ENCODE data around the gene PKDCC. TPM values are rescaled to one million over a fixed set of nuclear protein-coding genes. Genes with fewer than 3 reads are reported as not detected.

The PKDCC gene
- total and polyA plus RNA-seq, 2 of the 8 experiments (the other 6 are each of a cell fraction or from before 2014, with no cell fraction given), result 49.9 to 80.1 TPM

DNA sequence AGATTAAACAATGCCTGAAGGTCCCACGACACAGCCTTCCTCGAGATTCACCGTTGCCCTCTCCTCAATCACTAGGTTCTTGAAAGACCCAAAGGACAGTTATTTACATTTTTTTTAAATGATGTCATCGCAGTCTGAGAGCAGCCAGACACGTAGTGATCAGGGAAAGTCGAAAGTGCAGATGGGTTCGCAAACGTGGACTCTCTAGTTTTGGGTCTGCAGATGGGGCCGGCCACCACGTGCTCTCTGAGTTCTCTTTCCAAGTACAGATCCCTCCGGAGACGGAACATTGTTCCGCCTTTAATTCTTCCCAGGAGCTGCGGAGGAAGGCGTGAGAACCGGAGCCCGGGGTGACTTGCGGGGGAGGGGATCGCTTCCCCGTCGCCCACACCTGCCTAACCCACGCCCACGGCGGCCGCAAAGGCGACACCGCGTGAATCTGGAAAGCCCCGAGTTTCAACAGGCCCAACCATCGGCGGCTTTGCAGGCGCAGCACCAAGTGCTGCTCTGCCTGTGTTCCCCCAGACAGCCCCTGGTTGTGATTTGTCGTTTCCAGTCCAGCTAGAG, 54.3 kb downstream of the PKDCC start (continued):
- TF ChIP-seq POLR2AphosphoS5 (IDR thresholded peaks at IDR 0.05; ENCODE audit: low read depth, low read length) (0 out of 2 replicates have a peak, but pooled peaks have one; percentile 12), SP2 (IDR thresholded peaks at IDR 0.05; ENCODE audit: low read length) (no peak), SUZ12 (IDR thresholded peaks at IDR 0.05; ENCODE audit: low read length) (0 out of 2 replicates have a peak, but pooled peaks have one; percentile 0), TBP (IDR thresholded peaks at IDR 0.05; ENCODE audit: low read depth, low read length) (no peak), GTF2F1 (IDR thresholded peaks at IDR 0.05; ENCODE audit: borderline replicate concordance, low read depth, low read length) (no peak), CTBP2 (IDR thresholded peaks at IDR 0.05; ENCODE audit: borderline replicate concordance, insufficient read depth, insufficient read length, low read length) (no peak), JUND (IDR thresholded peaks at IDR 0.05; ENCODE audit: low read length) (peak; percentile 28; the same call in 1 of the 2 replicates), SIX5 (IDR thresholded peaks at IDR 0.05; ENCODE audit: low read depth, low read length) (no peak), SP4 (IDR thresholded peaks at IDR 0.05; ENCODE audit: low read length) (no peak; the same call in 1 of the 2 replicates), HDAC6 (IDR thresholded peaks at IDR 0.05; ENCODE audit: low read depth, low read length) (no peak), BACH1 (IDR thresholded peaks at IDR 0.05; ENCODE audit: low read length) (no peak), MAFK (IDR thresholded peaks at IDR 0.05; ENCODE audit: low read depth, low read length) (no peak), PHF8 (conservative IDR thresholded peaks at IDR 0.05; ENCODE audit: low read depth, low read length) (peak; percentile 36), KDM5A (IDR thresholded peaks at IDR 0.05; ENCODE audit: low read length) (no peak), RBBP5 (IDR thresholded peaks at IDR 0.05; ENCODE audit: borderline replicate concordance, low read depth, low read length) (peak; percentile 39; the same call in 1 of the 2 replicates)
